ENCODE data around the gene CRTAC1. TPM values are rescaled to one million over a fixed set of nuclear protein-coding genes. Genes with fewer than 3 reads are reported as not detected.

The CRTAC1 gene
- total RNA-seq, 1 experiment from 2014 or later: 0.46 TPM

DNA sequence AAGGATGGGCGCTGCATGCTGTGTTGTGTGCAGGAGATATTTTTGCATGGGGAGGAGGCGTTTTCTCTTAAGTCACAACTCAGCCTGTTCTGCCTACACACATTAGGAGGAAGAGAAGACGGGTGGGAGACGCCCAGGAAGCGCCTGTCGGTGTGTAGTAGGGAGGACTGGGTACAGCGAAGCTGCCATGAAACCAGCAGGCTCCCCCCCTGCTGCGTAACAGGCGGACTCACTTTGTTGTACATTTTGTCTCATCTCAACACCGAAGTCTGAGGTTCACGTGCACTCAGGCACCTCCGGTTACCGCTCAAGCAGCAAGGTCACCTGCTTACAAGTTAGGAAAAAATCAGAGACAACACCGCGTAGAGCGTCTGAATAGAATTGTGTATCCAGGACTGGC, 56.3 kb downstream of the CRTAC1 start:
- H3K79me1 ChIP-seq (ENCODE audit: insufficient read depth, low read depth, low read length, poor library complexity, severe bottlenecking): no peaks in the 10 kb centered on the region
- Mint-ChIP-seq H3K27me3 (ENCODE audit: low read depth) (peaks cover 83% of the 10 kb centered on the region), H3K4me3 (peak overlapping the region; percentile 51 to 80), H3K27ac (no peak overlapping the region), H3K9me3 (no peaks in the 10 kb centered on the region), H3K36me3 (ENCODE audit: insufficient read depth in 1 of 3, low read depth in 3 of 3) (no peaks in the 10 kb centered on the region), H3K4me1 (peaks cover 5 to 11% of the 10 kb centered on the region in 2 experiments)
- H3K56ac ChIP-seq (ENCODE audit: insufficient read length, low read depth, low read length): no peak overlapping the region
- H2AK5ac ChIP-seq (ENCODE audit: insufficient read length, low read length): no peak overlapping the region
- no peak overlapping the region for H2AFZ ChIP-seq (ENCODE audit: low read length)
- H3K14ac ChIP-seq (ENCODE audit: insufficient read depth, low read length): no peak overlapping the region
- H4K91ac ChIP-seq (ENCODE audit: insufficient read length, low read depth, low read length): no peak overlapping the region
- H3K9me3 ChIP-seq (ENCODE audit: control insufficient read depth, low read depth, low read length): no peaks in the 10 kb centered on the region
- H3K4ac ChIP-seq (ENCODE audit: low read depth, low read length): no peak overlapping the region
- no peak overlapping the region for H3K9ac ChIP-seq (ENCODE audit: extremely low read depth, insufficient read length, low read length)
- H3K23ac ChIP-seq (ENCODE audit: insufficient read length, low read depth, low read length): no peak overlapping the region
- H3K4me1 ChIP-seq (ENCODE audit: insufficient read depth, low read length): no peaks in the 10 kb centered on the region
- H4K5ac ChIP-seq (ENCODE audit: insufficient read length, low read depth, low read length): no peak overlapping the region
- no peak overlapping the region for H2BK20ac ChIP-seq (ENCODE audit: low read depth, low read length, poor library complexity, severe bottlenecking)
- no peak overlapping the region for H2BK120ac ChIP-seq (ENCODE audit: low read depth, low read length, poor library complexity, severe bottlenecking)
- H3K27me3 ChIP-seq (ENCODE audit: insufficient read depth, low read length): peaks cover 16% of the 10 kb centered on the region
- TF ChIP-seq, protein P1, sequence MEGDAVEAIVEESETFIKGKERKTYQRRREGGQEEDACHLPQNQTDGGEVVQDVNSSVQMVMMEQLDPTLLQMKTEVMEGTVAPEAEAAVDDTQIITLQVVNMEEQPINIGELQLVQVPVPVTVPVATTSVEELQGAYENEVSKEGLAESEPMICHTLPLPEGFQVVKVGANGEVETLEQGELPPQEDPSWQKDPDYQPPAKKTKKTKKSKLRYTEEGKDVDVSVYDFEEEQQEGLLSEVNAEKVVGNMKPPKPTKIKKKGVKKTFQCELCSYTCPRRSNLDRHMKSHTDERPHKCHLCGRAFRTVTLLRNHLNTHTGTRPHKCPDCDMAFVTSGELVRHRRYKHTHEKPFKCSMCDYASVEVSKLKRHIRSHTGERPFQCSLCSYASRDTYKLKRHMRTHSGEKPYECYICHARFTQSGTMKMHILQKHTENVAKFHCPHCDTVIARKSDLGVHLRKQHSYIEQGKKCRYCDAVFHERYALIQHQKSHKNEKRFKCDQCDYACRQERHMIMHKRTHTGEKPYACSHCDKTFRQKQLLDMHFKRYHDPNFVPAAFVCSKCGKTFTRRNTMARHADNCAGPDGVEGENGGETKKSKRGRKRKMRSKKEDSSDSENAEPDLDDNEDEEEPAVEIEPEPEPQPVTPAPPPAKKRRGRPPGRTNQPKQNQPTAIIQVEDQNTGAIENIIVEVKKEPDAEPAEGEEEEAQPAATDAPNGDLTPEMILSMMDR (conservative IDR thresholded peaks at IDR 0.05): no peak
- H2BK12ac ChIP-seq (ENCODE audit: insufficient read length, low read depth, low read length): no peak overlapping the region
- no CpG with 5 or more reads among the region's 16 CpGs for WGBS (ENCODE audit: extremely low coverage, insufficient read length, low lambda C conversion rate)
- no peaks in the 10 kb centered on the region for H3K79me2 ChIP-seq (ENCODE audit: insufficient read depth, low read length)
- no peak overlapping the region for H3K27ac ChIP-seq (ENCODE audit: insufficient read length, low read depth, low read length)
- H4K8ac ChIP-seq (replicated peaks; ENCODE audit: insufficient read length, low read depth, low read length): no peak overlapping the region
- no peak overlapping the region for H2BK15ac ChIP-seq (ENCODE audit: low read depth, low read length)
- H3K23me2 ChIP-seq (ENCODE audit: insufficient read length, low read depth, low read length, poor library complexity, severe bottlenecking): no peaks in the 10 kb centered on the region
- no peak for DNase-seq
- no peaks in the 10 kb centered on the region for H4K20me1 ChIP-seq (ENCODE audit: control insufficient read depth, insufficient read depth, insufficient read length)
- H3K4me2 ChIP-seq (ENCODE audit: insufficient read depth, insufficient read length, low read length): peak overlapping the region; percentile 61
- H3T11ph ChIP-seq (ENCODE audit: low read length): no peak overlapping the region
- H3K18ac ChIP-seq (ENCODE audit: insufficient read length, low read depth, low read length): no peak overlapping the region
- no peak overlapping the region for H2BK5ac ChIP-seq (ENCODE audit: insufficient read length, low read length)

Data from H9 (cell line).